ENCODE results near the gene MYOCD. TPM values are rescaled to one million over a fixed set of nuclear protein-coding genes. Genes with fewer than 3 reads are reported as not detected.

The MYOCD gene
- polyA plus RNA-seq, 4 donors: 4.4 to 6.3 (median 5.6) TPM

Other genes starting within 250 kb of the MYOCD start
- gene ARHGAP44, start 123.6 kb downstream of the MYOCD start, polyA plus RNA-seq (ENCODE audit: insufficient read length in 4 of 4): 1 to 10 TPM; 6.6 to 9.0 (median 7.6) TPM